HG03060 (cell line): ENCODE data around the gene IL3.

Source experiments
- ATAC-seq: cut with Tn5 transposase; IDR thresholded peaks from one replicate; pipeline ENCODE4 v1.9.1; 2021; ENCODE audit warnings: low read depth, moderate number of reproducible peaks; ENCODE audit not compliant: unreplicated experiment

The IL3 gene

GRCh38 chr5:132055808-132056609 lies 4.4 kb upstream of the IL3 start:
- ATAC-seq = no peak

- ATAC-seq = no peak
Observed at GRCh38 chr5:132056610-132057497, 3.6 kb upstream of the IL3 start.

DNA sequence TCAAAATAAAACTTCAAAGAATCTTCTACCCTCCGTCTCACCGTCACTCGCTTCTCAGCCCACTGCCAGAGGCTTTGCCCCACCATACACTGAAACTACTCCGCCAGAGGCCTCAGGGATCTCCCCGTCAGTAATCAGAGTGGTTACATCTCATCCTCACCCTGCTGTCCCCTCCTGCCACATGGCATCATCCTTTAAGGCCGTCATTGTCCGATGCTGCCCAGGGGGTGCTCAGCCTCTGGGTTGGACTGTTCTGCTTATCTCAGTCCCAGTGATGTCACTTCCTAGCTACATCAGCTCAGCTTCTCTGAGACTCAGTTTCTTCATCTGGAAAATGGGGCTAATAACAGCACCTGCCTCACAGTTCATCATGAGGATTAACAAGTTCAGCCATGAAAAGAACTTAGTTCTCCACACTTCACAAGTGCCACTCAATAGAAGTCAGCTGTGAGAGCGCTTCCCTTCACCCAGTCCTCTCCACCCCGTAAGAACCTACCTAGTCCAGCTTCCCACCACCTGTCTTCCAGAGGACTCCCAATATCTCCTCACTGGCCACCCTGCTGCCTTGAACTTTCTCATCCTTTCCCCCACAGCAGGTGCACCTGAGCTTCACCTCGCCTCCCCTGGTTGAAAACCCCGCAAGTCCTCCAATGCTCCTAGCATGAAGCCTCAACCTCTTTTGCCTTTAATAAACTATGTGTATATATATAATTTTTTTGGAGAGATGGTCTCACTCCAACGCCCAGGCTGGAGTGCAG lies 2.8 kb upstream of the IL3 start:
- ATAC-seq = no peak

DNA sequence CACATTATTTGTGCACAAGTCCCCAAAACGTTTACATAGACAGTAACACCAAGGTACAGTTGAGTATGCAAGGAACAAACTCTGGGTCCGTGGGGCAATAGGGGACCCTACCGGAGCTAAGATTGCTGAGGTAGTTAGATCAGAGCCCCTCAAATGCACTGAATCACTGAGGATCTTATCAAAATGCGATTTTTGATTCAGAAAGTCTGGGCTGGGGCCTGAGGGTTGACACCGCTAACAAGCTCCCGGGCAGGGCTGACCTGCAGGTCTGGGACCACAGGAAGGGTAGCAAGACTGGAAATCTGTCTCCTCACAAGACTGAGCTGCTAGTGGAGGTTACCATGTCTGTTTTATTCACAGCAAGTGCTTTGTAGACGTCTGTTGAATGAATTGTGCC lies 1.8 kb upstream of the IL3 start:
- ATAC-seq = no peak

GRCh38 chr5:132059043-132059695 lies 1.3 kb upstream of the IL3 start:
- ATAC-seq = no peak

DNA sequence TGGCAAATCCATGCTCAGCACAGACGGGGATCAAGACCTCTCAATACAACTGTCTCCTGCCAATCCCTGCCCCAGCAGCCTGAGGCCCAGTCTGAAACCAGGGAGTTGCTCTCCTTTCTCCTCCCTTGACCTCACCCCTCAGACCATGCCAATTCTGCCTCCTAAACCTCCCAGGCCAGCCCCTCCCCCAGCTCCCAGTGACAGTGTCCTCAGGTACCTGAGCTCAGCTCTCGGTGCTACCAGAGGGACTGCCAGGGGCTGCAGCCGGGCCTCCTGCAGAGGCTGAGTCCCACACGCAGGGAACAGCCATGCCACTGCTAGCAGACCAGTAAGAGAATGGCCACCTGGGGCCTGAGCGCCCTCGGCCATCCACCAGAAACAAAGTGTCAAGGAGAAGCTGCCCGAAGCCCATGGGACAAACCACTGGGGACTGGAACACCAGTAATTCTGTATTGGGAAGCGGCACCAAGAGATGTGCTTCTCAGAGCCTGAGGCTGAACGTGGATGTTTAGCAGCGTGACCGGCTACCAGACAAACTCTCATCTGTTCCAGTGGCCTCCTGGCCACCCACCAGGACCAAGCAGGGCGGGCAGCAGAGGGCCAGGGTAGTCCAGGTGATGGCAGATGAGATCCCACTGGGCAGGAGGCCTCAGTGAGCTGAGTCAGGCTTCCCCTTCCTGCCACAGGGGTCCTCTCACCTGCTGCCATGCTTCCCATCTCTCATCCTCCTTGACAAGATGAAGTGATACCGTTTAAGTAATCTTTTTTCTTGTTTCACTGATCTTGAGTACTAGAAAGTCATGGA lies 557 bp upstream of the IL3 start:
- no peak for ATAC-seq

- no peak for ATAC-seq
Observed at GRCh38 chr5:132063090-132063911, 2.8 kb downstream of the IL3 start.

- no peak for ATAC-seq
Observed at GRCh38 chr5:132064140-132064539, 3.7 kb downstream of the IL3 start.

DNA sequence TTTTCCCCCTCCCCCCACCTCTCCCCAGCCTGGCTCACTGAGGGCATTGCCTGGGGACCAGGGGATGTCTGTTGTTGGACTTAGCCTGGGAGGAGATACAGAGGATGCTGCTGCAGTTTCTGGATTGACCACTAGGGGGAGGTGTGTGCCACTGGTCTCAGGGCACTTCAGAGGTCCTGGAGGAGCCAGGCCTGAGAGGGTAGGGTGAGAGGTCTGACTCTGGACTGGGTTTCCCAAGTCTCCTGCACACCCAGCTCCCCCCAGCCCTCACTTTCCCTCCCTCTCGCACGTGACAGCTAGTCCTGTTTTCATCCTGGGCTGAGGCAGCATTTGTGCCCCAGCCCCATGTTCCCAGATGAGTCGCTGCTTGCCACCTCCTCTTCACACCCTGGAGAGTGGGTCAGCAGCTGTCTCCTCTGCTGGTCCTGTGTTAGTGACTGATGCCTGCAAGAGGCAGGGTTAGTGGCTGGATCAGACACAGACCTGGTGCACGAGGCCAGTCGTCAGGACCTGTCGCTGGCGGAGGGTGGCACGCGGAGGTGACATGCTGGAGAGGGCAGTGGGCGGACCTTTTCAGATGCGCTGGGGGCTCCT lies 4.4 kb downstream of the IL3 start:
- ATAC-seq = no peak

GRCh38 chr5:132065351-132065937 lies 5.0 kb downstream of the IL3 start:
- no peak for ATAC-seq

- ATAC-seq = no peak
Observed at GRCh38 chr5:132065951-132066701, 5.7 kb downstream of the IL3 start.

DNA sequence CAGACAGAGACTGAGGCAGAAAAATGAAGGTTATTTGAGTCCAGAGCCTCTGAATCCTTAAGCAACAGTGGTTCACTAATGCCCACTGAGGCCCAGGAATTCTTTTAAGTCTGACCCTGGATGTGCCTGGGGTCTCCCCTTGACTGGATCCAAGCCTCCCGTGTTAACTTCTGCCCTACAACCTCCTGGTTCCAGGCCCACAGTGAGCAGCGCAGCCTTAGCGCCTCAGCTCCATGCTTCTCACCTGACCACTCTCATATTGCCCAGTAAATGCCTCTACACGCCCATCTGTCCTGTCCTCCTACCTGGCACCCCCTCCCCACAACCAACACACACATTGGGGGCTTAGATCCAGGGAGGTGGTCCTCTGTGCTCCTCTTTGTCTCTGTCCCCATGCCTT lies 6.4 kb downstream of the IL3 start:
- ATAC-seq = no peak

DNA sequence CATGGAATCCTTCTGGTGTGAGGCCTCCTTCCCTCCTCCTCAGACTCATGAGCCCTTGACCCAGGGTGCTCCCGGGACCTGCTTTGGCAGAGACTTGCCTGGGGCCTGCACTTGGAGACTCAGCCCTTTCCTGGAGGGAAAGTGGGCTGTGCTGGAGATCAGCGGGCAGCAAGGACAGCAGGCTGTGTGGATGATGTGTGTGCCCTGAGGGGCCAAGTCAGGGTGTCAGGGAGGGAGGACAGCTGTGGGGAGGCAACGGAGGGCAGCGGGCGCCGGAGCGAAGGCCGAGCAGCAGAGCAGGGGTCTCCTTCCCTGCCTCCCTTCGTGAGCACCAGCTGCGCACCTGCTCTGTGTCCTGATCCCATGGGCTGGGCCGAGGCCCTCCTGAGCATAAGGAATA lies 7.0 kb downstream of the IL3 start:
- no peak for ATAC-seq

DNA sequence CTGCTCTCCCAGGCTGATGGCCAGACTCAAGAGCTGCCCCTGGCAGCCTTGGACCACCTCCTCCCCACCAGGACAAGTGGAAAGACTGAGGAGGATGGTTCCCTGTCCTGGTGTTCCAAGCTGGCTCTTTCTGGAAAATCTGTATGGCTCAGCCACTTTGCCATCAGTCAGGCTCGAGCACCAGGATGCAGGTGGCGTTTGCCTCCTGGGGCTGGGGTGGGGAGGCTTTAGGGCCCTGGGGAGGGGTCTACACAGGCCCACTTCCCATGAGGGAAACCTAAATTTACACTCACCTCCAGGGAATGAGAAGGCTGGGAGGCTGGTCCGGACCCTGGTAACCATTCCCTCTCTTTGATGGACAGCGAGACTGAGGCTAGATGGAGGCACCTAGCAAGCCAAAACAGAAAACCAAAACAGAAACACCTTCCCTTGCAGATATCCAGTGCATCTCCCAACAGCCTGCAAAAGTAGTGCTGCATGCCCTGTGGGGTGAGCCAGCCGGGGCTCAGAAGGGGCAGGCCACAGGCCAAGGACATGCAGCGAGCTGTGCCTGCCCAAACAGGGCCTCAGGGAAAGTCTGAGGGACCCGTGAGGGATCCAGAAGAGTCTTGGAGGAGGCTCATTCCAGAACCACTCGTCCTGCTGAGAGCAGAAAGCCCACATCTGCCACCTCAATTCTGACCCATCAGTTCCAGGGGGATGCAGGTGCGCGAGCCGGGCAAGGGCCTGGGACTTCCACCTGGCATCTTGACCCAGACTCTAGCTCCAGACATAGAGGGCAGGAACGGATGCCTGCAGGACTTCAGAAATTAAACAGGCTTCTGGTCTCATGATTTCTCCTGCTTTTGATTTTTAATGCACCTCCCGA lies 7.7 kb downstream of the IL3 start:
- no peak for ATAC-seq

DNA sequence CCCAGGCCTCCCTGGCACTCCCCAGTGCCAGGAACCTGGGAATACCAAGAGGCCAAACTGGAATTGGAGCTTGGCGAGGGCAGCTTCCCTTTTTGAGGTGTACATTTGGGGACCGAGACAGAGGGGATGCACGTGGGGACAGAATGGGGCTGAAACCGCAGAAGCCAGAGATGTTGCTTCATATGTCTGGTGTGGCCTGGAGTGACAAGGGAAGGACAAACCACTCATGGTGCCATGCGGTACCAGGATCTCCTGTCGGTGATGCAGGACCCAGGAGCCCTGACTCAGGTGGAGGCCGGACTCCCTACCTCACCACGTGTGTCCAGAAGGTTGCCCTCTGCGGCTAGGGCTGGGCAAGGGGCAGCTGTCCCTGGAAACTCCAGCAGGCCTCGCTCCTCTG lies 9.1 kb downstream of the IL3 start:
- ATAC-seq = no peak

GRCh38 chr5:132069994-132070393 lies 9.5 kb downstream of the IL3 start:
- ATAC-seq = no peak
